ENCODE data around the gene GATAD1.

DNA sequence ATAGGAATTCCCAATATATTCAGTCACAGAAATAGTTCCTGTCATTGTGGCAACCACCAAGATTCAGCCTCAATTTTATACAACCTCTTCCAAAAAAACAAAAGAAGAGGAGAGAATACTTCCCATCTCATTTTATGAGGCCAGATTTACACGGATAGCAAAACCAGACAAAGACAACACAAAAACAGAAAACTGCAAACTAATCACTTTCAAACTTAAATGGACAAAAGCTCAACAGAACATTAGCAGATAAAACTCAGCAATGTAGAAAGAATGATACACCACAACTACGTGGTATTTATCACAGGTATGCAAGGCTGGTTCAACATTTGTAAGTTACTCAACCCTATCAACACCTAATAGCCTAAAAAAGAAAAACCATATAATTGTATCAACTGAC, 59.1 kb downstream of the GATAD1 start:
- no peak for TF ChIP-seq CTCF (conservative IDR thresholded peaks at IDR 0.05 in 1 of 2, IDR thresholded peaks at IDR 0.05 in 1 of 2; ENCODE audit: extremely low read depth in 1 of 2, insufficient read depth in 1 of 2, low read depth in 1 of 2, low read length in 2 of 2)
- no peak for TF ChIP-seq EZH2 (IDR thresholded peaks at IDR 0.05; ENCODE audit: borderline replicate concordance, low read length)
